Stimulated activated CD8-positive, alpha-beta memory T cell treated with anti-CD3 and anti-CD28 coated beads, Interleukin-7, amount 100 ng/mL, for 1 hour (primary cell): Measurements from ENCODE around the gene KCNJ5.
"Not testable (repeated sequence)": the region's sequence is repeated elsewhere in the genome, so short reads cannot be mapped to it uniquely, and the experiment has no call there.

ENCODE experiments used
- DNase-seq, 2 donors: peaks; one replicate each; pipeline ENCODE4 v3.0.0-alpha.2; 2020; ENCODE audit warnings: low read depth in 2 of 2

KCNJ5 gene

DNA sequence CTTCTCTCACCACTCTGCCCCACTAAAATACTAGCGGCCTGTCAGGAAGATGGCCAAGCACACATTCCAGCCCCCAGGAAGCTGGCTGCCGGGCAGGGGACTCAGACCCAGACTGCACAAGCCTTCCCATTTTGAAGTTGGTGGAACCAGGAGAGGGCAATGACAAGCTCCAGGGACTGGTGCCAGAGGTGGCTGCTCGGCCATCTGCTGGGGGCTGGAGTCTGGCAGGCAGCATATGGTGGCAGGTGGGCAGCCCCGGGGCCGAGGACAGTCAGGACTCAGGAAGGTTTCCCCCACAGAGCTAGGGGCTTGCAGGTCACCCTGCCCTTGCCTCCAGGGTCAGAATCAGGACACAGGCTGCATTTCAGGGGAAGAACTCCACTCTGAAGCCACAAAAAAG lies 22.6 kb downstream of the KCNJ5 start:
- no peak for DNase-seq

DNA sequence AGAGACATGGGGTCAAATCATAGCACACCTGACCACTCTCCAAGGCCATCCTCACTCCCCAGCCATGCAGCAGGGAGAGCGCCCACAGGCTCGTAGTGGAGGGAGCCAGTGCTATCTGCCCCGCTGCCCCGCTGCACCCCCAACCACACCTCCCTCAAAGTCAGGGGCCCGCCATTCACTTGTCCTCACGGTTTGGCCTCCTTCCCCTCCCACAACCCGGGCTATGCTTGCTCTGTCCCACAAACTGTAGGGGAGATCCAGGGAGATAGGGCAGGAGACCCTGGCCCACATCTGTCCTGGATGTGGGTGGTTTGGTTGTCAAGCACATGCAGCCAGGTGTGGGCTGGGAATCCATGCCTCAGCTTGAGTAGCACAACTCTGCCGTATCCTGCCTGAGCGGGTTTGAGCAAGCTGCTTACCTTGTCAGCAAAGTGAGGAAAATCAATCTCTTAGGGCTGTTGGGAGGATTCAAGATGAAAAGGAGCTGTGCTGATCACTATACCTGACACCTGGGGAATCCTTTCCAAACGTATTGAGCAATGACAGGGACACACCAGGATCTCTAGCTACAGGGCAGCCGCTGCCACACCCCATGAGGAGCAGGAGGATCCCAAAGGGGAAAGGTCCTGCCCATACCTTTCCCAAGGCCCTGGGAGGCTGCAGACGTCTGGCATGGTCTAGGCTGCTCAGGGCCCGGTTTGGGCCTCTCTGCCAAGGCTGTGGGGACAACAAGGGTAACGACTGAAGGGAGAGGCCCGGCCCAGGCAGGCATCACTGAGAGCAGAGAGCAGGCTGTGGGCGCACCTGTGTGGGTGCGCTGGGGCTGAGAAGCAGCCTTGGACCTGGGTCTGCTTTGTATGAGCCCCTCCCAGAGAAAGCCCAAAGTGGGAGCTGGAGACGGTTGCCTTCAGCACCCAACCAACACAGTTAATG lies 23.3 kb downstream of the KCNJ5 start:
- no peak for DNase-seq

DNA sequence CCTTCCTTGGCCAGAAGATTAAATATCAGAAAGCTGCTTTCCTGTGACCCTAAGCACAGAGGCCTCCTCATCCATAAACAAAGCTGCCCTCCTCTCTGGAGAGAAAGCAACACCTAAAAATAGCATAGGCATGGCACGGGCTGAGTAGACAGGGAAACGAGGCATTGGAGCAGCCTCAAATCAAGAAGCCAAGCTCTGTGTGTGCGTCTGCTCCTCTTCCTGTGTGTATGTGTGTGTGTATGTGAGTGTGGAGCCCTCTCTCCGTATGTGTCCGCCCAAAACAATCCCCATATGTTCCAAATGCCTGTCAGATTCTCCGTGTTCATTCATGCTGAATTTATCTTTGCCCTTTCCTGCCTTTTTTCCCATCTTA lies 24.0 kb downstream of the KCNJ5 start:
- DNase-seq = no peak

DNA sequence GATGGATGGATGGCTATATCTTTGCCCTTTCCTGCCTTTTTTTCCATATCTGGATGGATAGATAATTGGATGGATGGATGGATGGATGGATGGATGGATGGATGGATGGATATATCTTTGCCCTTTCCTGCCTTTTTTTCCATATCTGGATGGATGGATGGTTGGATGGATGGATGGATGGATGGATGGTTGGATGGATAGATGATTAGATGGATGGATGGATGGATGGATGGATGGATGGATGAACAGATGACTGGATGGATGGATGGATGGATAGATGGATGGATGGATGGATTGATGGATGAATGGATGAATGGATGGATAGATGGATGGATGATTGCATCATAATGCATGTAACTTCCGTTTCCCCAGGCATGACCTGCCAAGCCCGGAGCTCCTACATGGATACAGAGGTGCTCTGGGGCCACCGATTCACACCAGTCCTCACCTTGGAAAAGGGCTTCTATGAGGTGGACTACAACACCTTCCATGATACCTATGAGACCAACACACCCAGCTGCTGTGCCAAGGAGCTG lies 24.9 kb downstream of the KCNJ5 start:
- no peak for DNase-seq

DNA sequence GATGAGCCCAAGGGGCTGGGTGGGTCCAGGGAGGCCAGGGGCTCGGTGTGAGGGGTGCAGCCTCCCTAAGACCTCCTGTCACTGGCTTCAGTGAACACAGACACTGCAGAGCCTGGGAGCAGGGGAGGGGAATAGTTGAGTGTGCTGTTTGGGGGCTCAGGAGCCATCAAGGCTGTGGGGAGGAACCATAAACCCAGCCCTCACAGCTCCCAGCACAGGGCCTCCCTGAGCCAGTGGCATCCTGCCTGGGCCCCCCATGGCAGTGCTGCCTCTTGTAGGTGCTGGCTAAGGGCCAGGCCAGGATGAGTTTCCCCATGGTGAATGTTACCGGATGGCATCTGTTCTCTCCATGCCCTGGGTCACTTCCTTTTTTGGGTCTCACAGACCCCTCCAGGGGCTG lies 25.5 kb downstream of the KCNJ5 start:
- no peak for DNase-seq

DNA sequence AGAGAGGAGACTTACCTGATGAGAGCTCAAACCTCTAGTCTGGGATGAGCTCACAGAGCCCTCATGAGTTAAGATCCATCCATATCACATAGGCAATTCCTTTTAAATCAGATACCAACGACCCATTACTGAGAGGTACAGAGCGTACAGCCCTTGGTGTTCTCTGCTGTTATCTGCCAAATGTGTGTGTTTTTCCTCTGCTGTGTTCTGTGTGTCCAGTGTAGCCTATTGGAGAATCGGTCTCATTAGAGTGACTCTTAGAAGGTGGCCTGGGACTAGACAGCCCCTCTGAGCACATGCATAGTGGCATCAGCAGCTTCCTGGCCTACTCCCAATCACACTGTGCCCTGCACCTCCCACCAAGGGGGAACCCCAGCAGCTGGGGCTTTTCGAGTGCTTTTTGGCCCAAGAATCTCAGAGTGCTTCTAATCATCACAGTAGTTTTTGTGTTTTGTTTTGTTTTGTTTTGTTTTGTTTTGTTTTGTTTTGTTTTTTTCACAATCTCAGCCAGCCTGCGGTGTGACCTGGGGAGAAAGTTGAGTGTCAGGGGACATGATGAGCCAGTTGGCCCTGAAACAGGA lies 26.1 kb downstream of the KCNJ5 start:
- no peak for DNase-seq

DNA sequence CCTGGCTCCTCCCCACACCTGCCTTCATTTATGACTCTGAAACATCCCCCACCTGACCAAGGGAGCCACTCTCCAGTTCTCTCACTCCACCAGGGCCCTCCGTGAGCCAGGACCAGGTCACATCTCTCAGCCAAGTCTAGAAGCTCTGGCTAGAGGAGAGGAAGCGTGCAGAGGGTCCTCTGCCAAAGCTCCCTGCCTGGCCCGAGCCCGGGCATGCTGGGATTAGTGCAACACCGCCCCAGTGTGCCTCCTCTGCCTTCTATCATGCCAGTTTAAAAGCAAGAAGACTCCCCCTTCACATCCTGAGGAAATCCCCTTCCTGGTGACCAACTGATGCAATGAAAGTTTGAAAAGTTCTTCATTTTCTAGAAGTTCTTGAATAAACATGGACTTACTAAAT lies 28.1 kb downstream of the KCNJ5 start:
- no peak for DNase-seq

DNA sequence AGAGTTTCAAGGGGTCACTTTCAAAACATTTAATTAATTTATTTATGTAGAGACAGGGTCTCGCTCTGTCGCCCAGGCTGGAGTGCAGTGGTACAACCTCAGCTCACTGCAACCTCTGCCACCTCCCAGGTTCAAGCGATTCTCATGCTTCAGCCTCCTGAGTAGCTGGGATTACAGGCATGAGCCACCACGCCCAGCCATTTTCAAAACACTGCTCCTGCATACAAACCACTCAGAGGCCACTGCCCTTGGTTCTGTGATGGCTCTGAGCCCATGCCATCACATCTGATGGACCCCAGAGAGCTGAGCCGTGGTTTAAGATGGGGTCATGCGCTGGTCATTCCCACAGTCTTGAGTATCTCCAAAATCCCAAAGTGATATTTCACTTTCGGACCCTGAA lies 28.5 kb downstream of the KCNJ5 start:
- DNase-seq = not testable (repeated sequence)

DNA sequence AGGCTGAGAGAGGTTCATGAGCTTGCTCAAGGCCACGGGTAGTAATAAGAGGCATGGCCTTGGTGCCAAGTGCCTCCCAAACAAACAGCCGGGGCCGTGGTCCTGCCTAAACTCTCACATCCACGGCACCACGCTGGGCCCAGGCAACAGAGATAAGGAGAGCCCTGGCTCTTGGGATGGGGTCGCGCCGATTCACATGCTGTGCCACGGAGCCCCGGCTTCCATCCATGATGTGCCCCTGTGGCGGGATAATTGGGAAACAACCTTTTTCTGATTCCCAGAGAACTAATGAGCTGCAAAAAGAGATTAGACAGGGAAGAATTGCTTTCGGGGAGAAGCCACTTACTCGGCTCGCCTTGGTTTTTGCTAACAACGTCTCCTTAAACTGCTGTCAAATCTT lies 29.5 kb downstream of the KCNJ5 start:
- DNase-seq = no peak

DNA sequence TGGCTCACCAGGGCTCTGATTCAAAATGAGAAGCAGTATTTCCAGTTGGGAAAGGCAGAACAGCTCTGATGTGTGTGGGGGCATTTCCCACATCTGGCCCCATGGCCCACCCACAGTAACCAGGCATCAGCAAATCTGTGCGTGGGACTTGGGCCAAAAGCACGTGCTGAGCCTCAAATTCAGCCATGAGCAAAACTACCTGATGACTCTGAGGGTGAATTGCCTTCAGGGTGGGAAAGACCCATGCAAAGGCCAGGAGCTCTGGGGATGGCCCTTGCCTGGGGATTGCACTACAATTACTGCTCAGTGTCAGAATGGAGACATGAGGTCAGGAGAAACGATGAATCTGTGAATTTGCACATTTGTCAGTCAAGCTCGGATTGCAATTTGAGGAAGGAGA lies 30.6 kb downstream of the KCNJ5 start:
- DNase-seq = no peak

DNA sequence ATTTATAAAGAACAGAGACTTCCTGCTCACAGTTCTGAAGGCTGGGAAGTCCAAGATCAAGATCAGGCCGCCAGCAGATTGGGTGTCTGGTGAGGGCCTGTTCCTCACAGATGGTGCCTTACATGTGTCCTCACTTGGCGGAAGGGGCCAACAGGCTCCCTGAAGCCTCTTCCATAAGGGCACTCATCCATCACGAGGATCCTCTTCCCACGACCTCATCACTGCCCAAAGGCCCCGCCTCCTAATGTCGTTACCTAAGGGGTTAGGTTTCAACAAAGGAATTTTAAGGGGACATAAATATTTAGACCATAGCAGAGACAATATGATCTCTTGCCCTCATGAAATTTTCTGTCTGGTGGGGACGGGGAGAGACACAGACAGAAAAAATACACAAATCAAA lies 32.9 kb downstream of the KCNJ5 start:
- no peak for DNase-seq

DNA sequence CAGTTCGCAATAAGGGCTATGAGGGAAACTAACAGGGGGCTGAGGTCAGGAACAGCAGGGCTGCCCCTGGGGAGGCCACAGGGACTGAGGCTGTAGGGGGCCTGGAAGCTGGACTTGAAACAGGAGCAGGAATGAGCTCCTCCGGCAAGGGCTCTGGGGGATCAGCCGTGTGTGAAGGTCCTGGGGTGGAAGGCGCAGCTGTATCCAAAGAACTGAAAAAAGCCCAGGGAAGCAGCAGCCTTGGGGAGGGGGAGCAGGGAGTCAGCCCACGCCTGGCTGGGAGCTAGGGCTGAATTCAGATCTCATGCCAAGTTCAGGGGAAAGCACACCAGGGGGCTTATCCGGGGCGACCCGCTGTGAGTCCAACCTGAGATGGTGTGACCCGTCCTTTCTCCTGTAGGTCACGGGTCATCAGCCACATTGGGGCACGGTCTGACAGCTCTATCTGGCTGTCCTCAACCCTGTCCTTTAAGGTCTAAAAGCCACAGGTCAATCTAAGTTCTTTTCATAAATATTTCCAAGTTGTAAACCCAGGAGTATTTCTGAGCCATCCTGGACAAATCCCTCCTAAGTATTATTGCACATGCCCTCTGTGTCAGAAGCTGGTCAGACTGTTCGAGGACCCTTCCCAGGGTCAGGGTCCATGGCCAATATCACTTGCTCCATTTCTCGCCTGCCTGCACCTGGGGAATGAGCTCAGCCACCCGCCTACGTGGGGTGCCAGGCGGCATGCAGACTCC lies 33.5 kb downstream of the KCNJ5 start:
- DNase-seq = no peak

DNA sequence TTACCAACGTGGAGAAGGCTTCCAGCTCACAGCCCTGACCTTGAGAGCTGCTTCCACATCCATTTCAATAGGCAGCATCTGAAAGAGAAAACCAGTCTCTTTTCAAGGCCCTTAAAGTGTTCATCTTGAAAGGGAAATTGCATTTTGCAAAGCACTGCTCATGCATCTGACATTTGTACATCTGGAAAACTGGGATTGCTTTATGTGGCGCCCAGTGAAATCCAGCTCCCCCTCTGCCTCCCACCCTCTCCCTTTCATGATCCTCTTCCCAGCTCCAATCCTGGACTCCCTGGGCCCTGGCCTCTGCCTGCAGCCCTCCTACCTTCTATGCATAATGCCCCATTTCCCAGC lies 34.1 kb downstream of the KCNJ5 start:
- DNase-seq = no peak

DNA sequence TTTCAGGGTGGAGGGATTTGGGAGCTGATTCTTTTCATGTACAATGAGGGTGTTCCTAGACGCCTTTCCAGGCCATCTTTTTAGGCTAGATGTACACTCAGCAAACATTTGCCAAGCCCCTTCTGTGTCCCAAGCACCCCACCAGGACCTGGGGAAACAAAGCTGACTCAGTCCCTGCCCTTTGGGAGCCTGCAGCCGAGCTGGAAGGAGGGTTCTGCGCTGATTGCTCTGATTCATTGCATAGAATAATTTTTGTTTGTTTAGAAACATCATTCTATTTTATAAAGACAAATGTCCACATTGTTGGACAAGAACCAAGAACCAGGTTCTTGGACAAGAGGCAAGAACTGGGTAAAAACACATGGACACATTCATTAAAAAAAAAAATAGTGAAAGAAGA lies 34.8 kb downstream of the KCNJ5 start:
- no peak for DNase-seq

DNA sequence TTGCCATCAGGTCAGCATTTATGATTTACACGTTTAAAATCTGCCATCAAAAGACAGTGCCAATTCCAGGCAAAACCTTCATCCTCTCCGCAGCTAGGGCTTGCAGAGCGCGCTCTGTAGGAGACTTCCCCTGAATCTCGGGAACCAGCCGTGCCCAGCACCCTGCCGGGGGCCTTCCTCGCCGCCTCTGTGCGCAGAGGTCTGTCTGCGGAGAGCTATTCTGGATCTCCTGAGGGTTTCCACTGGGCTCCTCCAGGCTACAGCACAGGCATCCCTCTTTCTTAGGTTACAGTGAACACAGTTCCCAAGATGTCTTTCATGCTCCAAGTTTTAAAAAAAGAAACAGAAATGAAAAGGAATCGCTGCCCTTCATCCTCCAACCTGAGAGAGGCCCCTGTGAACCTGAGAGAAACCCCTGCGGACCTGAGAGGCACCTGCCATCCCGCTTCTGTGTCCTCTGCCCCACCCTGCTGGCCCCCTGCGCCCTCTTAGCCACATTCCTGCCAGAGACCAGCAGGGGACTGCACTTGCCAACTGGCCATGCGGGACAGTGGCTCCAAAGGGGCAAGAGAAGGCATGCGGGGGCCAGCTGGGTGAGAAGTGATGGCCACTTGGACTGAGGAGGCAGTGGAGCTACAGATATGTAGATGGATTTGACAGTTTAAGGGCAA lies 35.4 kb downstream of the KCNJ5 start:
- DNase-seq = no peak

DNA sequence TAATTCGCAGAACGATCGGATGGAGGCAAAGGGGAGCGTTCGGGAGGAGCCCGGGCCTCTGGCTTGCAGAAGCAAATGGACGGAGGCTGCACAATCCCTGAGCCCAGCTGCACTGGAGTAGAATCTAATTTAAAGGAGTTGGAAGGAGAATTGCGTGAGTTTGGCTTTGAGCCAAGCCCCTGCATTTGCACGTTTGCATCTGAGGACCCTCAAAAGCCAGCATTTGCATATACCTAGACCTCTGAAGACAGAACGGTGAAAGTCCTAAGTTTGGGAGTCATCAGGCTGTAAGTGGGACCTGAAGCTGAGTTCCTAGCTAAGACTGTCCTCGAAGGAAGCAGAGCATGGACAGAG lies 35.9 kb downstream of the KCNJ5 start:
- DNase-seq = no peak

DNA sequence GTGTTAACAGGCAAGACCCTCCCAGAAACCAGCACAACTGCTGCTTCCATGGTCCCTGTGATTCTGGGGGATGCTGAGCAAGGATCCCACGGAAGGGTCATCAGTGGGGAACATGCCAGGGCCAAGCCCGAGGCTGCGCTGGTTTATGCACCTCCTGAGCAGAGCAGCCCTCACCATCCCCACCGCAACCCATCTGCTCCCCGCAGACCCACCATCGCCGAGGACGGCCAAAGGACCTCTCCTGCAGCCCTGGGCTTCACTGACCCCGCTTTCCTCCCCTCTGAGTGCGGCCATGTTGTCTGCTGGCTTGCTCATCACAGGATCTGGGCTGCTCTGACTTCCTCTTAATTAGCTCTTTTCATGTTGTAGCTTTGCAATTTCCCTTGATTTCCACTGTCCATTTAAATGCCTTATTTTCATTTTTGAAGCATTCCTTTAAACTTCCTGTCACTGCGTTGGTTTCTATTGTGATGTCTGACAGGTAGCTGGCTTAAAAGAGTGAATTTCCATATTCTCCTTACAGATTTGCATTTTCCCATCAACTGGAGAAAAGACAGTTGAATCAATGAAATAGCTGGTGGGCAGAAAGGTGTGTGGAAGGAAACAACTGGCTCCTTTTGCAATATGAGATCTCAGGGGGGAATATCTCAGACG lies 36.7 kb downstream of the KCNJ5 start:
- DNase-seq = no peak

DNA sequence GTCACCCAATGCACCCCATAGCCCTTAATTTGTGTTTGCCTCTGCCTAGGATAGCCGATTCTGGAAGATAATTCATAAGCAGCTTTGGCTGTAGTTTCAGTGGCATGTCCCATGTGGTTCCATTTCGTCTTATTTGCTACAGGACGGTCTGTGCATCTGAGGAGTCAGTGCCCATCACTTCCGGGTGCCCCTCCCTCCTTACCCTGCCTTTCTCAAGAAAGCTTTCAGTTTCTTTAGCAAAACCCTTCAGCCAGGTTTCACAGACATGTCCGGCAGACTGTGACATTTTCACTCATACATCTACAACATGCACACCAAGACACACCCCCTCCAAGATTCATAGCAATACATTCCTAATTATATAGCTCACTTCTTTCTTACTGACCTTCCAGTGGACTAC lies 37.2 kb downstream of the KCNJ5 start:
- DNase-seq = no peak

DNA sequence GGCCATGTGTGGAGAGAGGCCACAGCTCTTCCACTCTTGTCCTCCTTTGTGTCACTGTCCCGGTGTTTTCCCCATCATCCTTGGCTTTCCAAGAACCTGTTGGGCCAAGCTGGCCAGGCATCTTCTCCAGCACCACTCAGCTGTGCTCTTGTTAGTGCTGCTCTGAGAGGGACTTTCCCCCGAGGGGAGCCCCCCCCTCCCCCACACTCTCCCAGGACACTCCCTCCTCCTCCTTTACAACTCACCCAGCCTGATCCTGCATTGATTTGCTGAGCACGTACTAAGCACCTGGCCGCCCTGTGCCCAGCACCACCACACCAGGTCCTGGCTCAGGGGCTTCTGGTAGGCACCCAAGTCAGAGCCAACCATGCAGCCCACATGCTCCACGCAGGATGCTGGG lies 38.3 kb downstream of the KCNJ5 start:
- DNase-seq = no peak

DNA sequence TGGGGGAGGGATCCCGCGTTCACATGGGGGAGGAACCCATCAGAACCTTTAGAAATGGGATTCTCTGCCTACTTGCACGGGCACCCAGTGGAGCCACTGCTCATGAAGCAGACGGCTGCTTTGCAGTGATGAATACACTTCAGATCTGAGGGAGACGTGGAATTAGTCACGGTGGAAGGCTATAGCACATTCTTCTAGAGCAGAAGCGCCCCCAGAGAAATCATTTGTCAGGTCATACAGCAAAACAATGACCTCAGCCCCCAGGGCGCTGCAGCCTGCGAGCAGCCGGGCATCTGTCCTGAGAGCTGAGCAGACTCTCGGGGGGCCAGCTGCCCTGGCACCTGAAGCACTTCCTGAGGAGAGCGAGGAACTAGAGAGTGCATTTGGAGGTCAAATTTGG lies 38.8 kb downstream of the KCNJ5 start:
- DNase-seq = no peak

DNA sequence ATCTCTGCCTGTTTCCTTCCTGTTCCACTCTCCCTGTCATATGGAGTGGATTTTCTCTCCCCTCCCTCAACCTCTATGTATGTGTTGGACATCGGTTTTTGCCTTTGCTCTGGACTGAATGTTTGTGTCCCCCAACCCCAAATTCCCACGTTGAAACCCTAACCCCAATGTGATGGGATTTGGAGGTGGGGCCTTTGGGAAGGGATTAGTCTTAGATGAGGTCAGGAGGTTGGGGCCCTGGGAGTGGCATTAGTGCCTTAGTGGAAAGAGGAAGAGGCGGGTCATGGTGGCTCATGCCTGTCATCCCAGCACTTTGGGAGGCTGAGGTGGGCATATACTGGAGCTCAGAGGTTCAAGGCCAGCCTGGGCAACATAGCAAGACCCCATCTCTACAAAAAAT lies 39.9 kb downstream of the KCNJ5 start:
- no peak for DNase-seq

DNA sequence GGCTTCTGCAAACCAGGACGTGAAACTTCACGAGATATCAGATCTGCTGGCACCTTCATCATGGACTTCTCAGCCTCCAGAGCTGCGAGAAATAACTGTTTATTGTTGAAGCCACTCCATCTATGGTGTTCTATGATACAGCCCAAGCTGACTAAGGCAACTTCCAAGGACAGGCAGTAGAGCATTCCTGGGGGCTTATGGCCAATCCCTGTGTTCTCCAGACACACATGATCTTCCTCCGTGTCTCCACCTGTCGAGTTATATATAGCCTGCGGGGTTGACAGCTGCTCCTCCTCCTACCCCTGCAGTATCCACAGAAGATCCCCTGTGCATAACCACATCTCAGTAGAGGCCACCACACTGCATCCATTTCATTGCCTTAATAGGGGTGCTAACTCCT lies 40.5 kb downstream of the KCNJ5 start:
- DNase-seq = no peak
